Effector memory CD4-positive, alpha-beta T cell (primary cell): ENCODE measurements around the gene GRIN3A.

Experiments used
- DNase-seq, 3 donors: peaks; one replicate each; pipeline ENCODE4 v3.0.0-alpha.2; 2020
- H3K27ac ChIP-seq: 2 replicates; pipeline ENCODE4 v1.7.0; 2013; ENCODE audit warnings: mild to moderate bottlenecking, low read length, moderate library complexity; ENCODE audit not compliant: insufficient read depth, poor library complexity, severe bottlenecking
- H3K27me3 ChIP-seq: replicated peaks from 2 replicates; pipeline ENCODE4 v1.7.0; 2013; ENCODE audit warnings: mild to moderate bottlenecking, low read length; ENCODE audit not compliant: insufficient read depth, control insufficient read depth, poor library complexity, severe bottlenecking
- H3K36me3 ChIP-seq: 2 replicates; pipeline ENCODE4 v1.7.0; 2013; ENCODE audit warnings: mild to moderate bottlenecking, low read length, moderate library complexity; ENCODE audit not compliant: control insufficient read depth, insufficient read depth
- H3K4me1 ChIP-seq: 2 replicates; pipeline ENCODE4 v1.7.0; 2013; ENCODE audit warnings: low read length, mild to moderate bottlenecking; ENCODE audit not compliant: control insufficient read depth, insufficient read depth, poor library complexity, severe bottlenecking
- H3K4me3 ChIP-seq: 2 replicates; pipeline ENCODE4 v1.7.0; 2013; ENCODE audit warnings: low read length, low read depth, mild to moderate bottlenecking; ENCODE audit not compliant: insufficient read depth, poor library complexity, severe bottlenecking
- H3K9me3 ChIP-seq: 2 replicates; pipeline ENCODE4 v1.7.0; 2013; ENCODE audit warnings: mild to moderate bottlenecking, low read length, moderate library complexity; ENCODE audit not compliant: control insufficient read depth
- total RNA-seq, 3 donors: gene quantifications; one replicate each; lab custom pipeline; 2026; lab: John Stamatoyannopoulos, UW

The GRIN3A gene
- total RNA-seq: 0 to 0.17 (median 0) reads per million in 3 donors

DNA sequence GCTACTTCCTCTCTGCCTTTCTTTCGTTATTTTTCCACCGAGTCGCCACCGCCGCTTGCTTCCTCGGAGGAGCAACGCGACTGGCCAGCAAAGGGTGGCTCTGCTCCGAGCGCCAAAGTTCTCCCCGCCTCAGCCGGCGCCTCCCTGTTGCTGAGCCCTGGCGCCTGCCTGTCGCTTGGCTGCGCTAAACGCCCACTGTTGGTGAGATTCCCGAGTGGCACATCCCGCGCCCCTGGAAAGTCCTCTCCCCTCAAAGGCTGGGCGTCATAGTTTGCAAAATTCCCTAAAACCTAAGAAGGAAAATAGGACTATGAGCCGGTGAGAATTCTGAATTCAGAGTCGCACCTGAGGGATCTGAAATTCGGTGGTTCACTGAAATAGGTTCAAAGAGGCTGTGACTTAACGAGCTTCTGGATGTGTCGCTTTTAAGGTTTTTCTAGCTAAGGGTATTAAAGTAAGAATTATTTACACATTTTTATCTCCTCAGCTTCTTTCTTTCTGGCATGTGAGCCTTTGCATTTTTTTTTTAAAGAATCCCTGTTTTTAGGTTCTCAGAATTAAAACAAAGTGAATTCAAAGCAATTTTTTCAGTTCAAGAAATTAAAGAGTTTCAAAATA lies at the start of gene GRIN3A:
TSS of gene GRIN3A (minus strand) at position 82 of the 618 bp plus-strand sequence. CDS start 668 bp downstream, outside the sequence.
- H3K27me3 ChIP-seq: peaks cover 8% of the 10 kb centered on the region
- DNase-seq: no peak
- H3K36me3 ChIP-seq: no peaks in the 10 kb centered on the region
- no peaks in the 10 kb centered on the region for H3K9me3 ChIP-seq
- H3K4me3 ChIP-seq: no peak within 1 kb of the TSS
- H3K4me1 ChIP-seq: no peaks in the 10 kb centered on the region
- H3K27ac ChIP-seq: no peak within 1 kb of the TSS

DNA sequence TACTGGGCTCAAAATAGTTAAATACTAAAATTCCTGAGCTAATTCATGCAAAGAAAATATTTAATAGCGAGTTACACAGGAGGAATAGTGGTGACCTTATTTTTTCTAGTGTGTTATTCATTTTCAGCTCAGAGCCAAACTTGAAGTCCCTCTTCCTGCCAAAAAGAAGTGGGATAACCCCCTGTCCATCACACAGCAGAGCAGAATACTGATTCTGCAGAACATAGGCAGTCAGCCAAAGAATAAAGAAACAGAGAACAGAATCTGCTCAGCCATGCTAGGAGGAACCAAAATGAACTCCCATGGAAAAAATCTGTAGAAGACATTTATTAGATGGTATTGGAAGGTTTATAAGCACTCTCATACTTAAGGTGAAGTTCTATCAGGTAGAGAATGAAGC lies 49.4 kb upstream of the GRIN3A start:
- no peak for DNase-seq
- H3K9me3 ChIP-seq: no peaks in the 10 kb centered on the region
- no peaks in the 10 kb centered on the region for H3K27me3 ChIP-seq
- H3K36me3 ChIP-seq: no peaks in the 10 kb centered on the region
- H3K27ac ChIP-seq: no peak overlapping the region
- no peak overlapping the region for H3K4me3 ChIP-seq
- H3K4me1 ChIP-seq: no peaks in the 10 kb centered on the region

DNA sequence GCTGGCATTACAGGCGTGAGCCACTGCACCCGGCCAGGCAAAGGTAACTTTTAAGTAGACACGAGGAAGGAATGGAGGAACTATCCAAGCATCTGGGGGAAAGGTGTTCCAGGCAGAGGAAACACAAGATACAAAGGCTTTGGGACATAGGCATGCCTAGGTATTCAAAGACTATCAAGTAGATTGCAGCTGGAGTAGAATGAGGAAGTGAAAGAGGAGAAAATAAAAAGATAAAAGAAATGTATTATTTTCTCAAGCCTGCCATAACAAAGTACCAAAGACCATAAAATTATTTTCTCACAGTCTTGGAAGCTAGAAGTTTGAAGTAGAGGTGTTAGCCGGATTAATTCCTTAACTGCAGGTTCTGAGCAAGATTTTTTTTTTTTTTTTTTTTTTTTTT lies 39.9 kb upstream of the GRIN3A start:
- H3K27me3 ChIP-seq: no peaks in the 10 kb centered on the region
- no peak for DNase-seq
- no peak overlapping the region for H3K27ac ChIP-seq
- H3K36me3 ChIP-seq: no peaks in the 10 kb centered on the region
- no peaks in the 10 kb centered on the region for H3K4me1 ChIP-seq
- H3K9me3 ChIP-seq: no peaks in the 10 kb centered on the region
- H3K4me3 ChIP-seq: no peak overlapping the region

DNA sequence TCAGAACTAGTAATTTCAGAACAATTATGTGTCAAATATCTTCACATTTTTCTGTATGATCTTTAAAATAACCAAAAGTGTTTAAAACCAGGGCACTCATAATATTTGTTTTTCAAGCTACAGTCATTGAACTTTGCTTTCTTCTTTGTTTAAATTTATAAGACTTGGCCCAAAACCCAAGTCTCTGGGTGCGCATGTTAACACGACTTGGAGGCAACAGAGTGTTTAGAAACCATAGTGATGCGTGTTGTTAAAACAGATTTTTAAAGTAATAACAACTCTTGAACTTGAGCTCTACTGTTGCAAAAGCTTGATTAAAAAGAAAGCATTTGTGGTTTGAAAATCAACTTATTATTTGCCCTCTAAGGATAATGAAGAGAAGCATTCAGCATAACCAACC lies 26.0 kb upstream of the GRIN3A start:
- no peaks in the 10 kb centered on the region for H3K9me3 ChIP-seq
- no peaks in the 10 kb centered on the region for H3K4me1 ChIP-seq
- H3K36me3 ChIP-seq: no peaks in the 10 kb centered on the region
- no peak for DNase-seq
- H3K27me3 ChIP-seq: no peaks in the 10 kb centered on the region
- no peak overlapping the region for H3K27ac ChIP-seq
- no peak overlapping the region for H3K4me3 ChIP-seq

DNA sequence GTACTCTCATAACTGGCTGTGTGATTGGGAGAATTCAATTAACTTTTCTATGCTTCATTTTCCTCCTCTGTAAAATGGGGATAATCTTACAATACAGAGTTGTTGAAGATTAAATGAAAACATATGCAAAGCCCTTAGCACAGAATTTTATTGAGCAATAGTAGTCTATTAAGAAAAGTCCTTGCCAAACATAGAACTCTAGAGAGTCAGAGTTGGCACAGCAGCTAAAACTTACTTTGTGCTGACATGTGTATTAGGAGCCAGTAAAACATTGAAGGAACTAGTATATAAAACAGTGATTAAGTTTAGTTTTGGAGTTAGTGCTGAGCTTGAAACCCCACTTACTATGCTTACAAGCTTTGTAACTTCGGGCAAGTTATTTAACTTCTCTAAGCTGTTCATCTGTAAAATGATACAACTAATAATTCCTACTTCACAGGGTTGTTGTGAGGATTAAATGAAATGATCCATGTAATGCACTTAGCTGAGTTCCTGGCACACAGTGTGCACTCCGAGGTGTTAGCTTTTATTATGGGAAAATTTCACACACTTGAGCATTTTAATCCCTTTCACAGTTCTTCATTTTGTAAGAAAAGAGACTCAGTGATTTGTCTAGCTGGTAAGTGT lies 20.0 kb upstream of the GRIN3A start:
- no peaks in the 10 kb centered on the region for H3K36me3 ChIP-seq
- no peaks in the 10 kb centered on the region for H3K4me1 ChIP-seq
- no peaks in the 10 kb centered on the region for H3K9me3 ChIP-seq
- H3K4me3 ChIP-seq: no peak overlapping the region
- DNase-seq: no peak
- H3K27ac ChIP-seq: no peak overlapping the region
- no peaks in the 10 kb centered on the region for H3K27me3 ChIP-seq

DNA sequence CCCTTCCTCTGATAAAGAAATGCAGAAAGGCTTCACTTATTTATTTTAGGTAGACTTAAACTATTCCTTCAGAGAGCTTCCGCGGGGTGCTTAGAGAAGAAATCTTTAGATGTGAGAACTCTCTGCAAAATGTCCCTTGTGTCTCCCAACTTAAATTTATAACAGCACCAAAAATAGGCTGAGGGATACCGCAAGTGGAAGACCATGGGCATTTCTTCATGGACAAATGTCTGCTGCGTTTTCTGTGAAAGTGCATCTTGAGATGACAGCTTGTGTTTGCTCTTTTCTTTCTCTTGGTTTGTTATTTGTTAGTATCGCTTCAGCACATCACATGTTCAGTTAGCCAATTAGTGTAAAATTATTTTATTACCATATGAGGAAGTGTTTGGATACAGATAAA lies 15.3 kb upstream of the GRIN3A start:
- DNase-seq: no peak

DNA sequence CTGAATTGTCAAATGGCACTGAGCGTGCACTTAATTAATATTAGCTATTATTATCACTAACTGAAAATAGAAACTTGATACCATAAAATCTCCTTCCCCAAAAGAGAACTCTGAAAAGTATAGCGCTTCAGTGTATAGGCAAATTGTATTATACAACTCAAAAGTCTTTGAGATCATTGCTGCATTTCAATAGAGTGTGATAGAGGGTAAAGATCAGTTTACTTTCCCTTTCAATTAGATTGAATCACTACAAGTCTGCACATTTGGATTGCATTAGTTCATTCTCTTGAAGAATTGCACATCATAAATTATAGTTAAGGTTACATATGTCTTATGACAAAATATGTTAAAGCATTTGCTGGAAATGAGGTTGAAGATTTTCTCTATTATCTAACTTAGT lies 13.4 kb upstream of the GRIN3A start:
- Histone ChIP-seq H3K9me3 (no peaks in the 10 kb centered on the region), H3K4me1 (no peaks in the 10 kb centered on the region), H3K36me3 (no peaks in the 10 kb centered on the region), H3K4me3 (no peak overlapping the region), H3K27me3 (no peaks in the 10 kb centered on the region), H3K27ac (no peak overlapping the region)
- DNase-seq: no peak

More for the DNA sequence above, 15.3 kb upstream of the GRIN3A start:
- no peaks in the 10 kb centered on the region for H3K27me3 ChIP-seq
- no peaks in the 10 kb centered on the region for H3K9me3 ChIP-seq
- H3K36me3 ChIP-seq: no peaks in the 10 kb centered on the region
- no peak overlapping the region for H3K4me3 ChIP-seq
- no peak overlapping the region for H3K27ac ChIP-seq
- H3K4me1 ChIP-seq: no peaks in the 10 kb centered on the region

DNA sequence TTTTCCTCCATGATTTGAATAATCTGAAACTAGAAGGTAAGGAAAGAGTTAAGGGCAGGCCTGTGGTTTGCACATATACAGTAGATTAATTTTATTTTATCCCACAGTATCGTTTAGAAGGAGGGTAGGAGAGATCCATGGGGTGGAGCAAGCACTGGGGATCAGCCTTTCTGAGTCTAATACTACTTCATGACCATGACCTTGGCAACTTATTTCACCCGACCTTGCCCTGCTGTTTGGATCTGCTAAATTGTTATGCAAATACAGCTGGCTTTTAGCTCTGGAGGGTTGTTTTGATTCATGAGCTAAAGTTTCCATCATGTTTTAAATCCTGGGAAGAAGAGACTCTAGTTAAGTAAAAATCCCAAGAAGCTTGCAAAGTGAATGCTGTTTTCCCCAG lies 864 bp upstream of the GRIN3A start:
- H3K9me3 ChIP-seq: no peaks in the 10 kb centered on the region
- H3K4me3 ChIP-seq: no peak overlapping the region
- peaks cover 8% of the 10 kb centered on the region for H3K27me3 ChIP-seq
- H3K27ac ChIP-seq: no peak overlapping the region
- DNase-seq: no peak
- H3K36me3 ChIP-seq: no peaks in the 10 kb centered on the region
- H3K4me1 ChIP-seq: no peaks in the 10 kb centered on the region

DNA sequence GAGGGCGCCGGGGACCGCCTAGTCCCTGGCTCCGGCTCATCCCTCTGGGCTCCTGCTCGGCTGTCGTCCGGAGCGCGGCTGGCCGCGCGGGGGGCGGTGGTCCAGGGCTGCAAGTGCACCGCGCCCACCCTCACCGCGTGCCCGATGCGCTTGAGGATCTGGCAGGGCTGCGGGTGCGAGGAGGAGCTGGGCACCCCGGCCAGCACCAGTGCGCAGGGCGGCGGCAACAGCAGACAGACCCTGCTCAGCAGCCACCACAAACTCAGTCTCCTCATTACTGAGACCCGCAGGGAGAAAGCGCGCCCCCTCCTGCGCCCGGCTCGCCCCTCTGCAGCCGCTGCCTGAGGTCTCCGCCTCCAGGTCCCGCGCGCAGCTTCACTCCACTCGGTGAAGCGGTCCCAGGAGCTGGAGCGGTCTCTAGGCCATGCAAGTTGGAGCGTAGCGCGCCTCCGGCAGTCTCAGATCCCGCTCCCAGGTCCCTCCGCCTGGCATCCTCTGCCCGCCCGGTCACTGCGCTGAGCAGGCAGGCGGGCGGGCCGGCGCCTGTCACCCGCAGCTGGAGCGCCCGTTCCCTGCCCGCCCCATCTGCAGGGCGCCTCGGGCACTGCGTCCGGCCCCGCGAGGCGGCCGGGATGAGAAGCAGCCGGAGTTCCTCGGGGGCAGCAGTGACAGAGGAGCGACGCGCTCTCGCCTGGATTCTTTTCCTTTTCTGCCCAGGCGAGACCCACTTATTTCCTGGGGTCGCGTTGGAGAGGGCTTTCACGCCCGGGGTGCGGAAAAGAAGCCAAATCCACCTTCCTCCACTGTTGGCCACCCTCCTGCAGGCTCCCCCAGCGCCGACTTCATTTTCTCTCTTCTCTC lies 512 bp downstream of the GRIN3A start:
- DNase-seq: no peak
- Histone ChIP-seq H3K4me1 (no peaks in the 10 kb centered on the region), H3K27ac (no peak overlapping the region), H3K9me3 (no peaks in the 10 kb centered on the region), H3K27me3 (peaks cover 8% of the 10 kb centered on the region), H3K4me3 (no peak overlapping the region), H3K36me3 (no peaks in the 10 kb centered on the region)

DNA sequence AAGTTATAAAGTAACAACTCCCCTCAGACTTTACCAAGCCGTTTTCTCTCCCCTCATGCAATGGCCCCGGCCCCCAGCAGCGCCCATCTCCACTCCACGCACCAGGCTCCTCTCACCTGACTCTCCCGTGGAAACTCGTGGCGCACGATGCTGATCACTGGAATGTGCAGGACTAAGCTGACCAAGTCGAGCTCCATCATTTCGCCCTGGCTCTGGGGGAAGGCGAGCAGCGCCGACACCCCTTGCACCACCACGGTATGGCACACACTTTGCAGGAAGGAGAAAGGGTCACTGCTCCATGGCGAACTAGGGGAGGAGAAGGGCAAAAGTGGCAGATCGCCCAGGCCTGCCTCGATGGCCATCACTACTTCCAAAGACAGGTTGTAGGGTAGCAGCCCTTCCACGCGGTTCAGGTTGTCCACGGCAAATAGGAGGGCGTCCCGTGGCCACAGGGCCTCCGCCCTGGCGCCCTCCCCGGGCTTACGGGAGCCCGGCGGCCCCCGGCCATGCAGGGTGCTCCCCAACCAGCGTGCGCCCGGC lies 1.2 kb downstream of the GRIN3A start:
- no peak overlapping the region for H3K4me3 ChIP-seq
- H3K4me1 ChIP-seq: no peaks in the 10 kb centered on the region
- H3K36me3 ChIP-seq: no peaks in the 10 kb centered on the region
- peaks cover 8% of the 10 kb centered on the region for H3K27me3 ChIP-seq
- H3K9me3 ChIP-seq: no peaks in the 10 kb centered on the region
- no peak overlapping the region for H3K27ac ChIP-seq
- DNase-seq: no peak
